H1 (cell line): Measurements from ENCODE around the gene PHYH. TPM values are rescaled to one million over a fixed set of nuclear protein-coding genes. Genes with fewer than 3 reads are reported as not detected.

ENCODE experiments used
- CTCF ChIA-PET: fragments of 300-600 bp; sonication (Branson Sonifier 250); formaldehyde crosslinking; loops from one replicate; lab custom pipeline; 2021; ENCODE audit not compliant: partially characterized antibody; lab: Charles Lee
- POLR2A ChIA-PET: fragments of 300-600 bp; sonication (Branson Sonifier 250); formaldehyde crosslinking; loops from one replicate; lab custom pipeline; 2021; ENCODE audit warnings: inconsistent platforms; ENCODE audit not compliant: partially characterized antibody; lab: Charles Lee
- DNase-seq, 2 experiments: peaks; one replicate each; pipeline versions ENCODE4 v3.0.0 to v3.0.0-alpha.2; 2010 to 2022; ENCODE audit warnings: low spot score in 2 of 2, low read depth in 1 of 2, mixed read lengths in 1 of 2
- FAIRE-seq: peaks from 2 replicates; lab custom pipeline; 2011; peaks lifted over from hg19 to GRCh38; lab: Jason Lieb, UNC
- H2AFZ ChIP-seq: 2 replicates; pipeline ENCODE4 v1.8.1; 2012; ENCODE audit warnings: low read length, inconsistent platforms
- H2AK5ac ChIP-seq: 2 replicates; pipeline ENCODE4 v1.6.1; 2013; ENCODE audit warnings: low read depth, low read length
- H2BK120ac ChIP-seq: replicated peaks from 2 replicates; pipeline ENCODE3; 2013; ENCODE audit warnings: low read depth, low read length, inconsistent platforms
- H2BK12ac ChIP-seq: 2 replicates; pipeline ENCODE4 v1.6.1; 2013; ENCODE audit warnings: low read depth, low read length
- H2BK15ac ChIP-seq: 2 replicates; pipeline ENCODE4 v1.6.1; 2013; ENCODE audit warnings: low read length
- H2BK20ac ChIP-seq: 2 replicates; pipeline ENCODE4 v1.6.1; 2013; ENCODE audit warnings: low read length
- H2BK5ac ChIP-seq: 2 replicates; pipeline ENCODE4 v1.6.1; 2013; ENCODE audit warnings: low read depth, low read length
- H3K14ac ChIP-seq: 2 replicates; pipeline ENCODE4 v1.6.1; 2013; ENCODE audit warnings: inconsistent platforms; ENCODE audit not compliant: insufficient read length
- H3K18ac ChIP-seq: 2 replicates; pipeline ENCODE4 v1.6.1; 2013; ENCODE audit warnings: low read length; ENCODE audit errors: extremely low read depth
- H3K23ac ChIP-seq: 2 replicates; pipeline ENCODE4 v1.6.1; 2013; ENCODE audit warnings: inconsistent platforms; ENCODE audit not compliant: insufficient read length
- H3K23me2 ChIP-seq: 2 replicates; pipeline ENCODE4 v1.6.1; 2013; ENCODE audit warnings: low read depth, low read length
- H3K27ac ChIP-seq: 2 replicates; pipeline ENCODE4 v1.6.1; 2011; ENCODE audit warnings: low read depth, low read length, inconsistent platforms
- H3K27me3 ChIP-seq, 4 experiments: replicated peaks in 1 of 4; 1 replicate in 1 of 4; 2 replicates in 3 of 4; pipeline versions ENCODE4 v1.6.1 to v1.8.1; 2011 to 2013; ENCODE audit warnings: low read length in 3 of 4, mild to moderate bottlenecking in 3 of 4, inconsistent platforms in 2 of 4, mixed read lengths in 2 of 4, moderate library complexity in 1 of 4; ENCODE audit not compliant: control insufficient read depth in 3 of 4, insufficient read depth in 3 of 4; ENCODE audit errors: extremely low read depth in 1 of 4
- H3K36me3 ChIP-seq, 4 experiments: 2 replicates each; pipeline versions ENCODE4 v1.6.1 to v1.8.1; 2011 to 2013; ENCODE audit warnings: mild to moderate bottlenecking in 4 of 4, low read length in 3 of 4, moderate library complexity in 2 of 4, control low read depth in 1 of 4, inconsistent platforms in 1 of 4; ENCODE audit not compliant: insufficient read depth in 4 of 4, control insufficient read depth in 2 of 4
- H3K4ac ChIP-seq: replicated peaks from 2 replicates; pipeline ENCODE3; 2013; ENCODE audit warnings: low read length, low read depth, mixed read lengths, inconsistent platforms; ENCODE audit not compliant: insufficient read length
- H3K4me1 ChIP-seq, 4 experiments: replicated peaks in 1 of 4; 1 replicate in 1 of 4; 2 replicates in 3 of 4; pipeline versions ENCODE4 v1.6.1 to v1.8.1; 2011 to 2013; ENCODE audit warnings: low read length in 3 of 4, inconsistent platforms in 2 of 4, mixed read lengths in 1 of 4; ENCODE audit not compliant: insufficient read depth in 4 of 4, control insufficient read depth in 3 of 4
- H3K4me2 ChIP-seq, 2 experiments: 2 replicates each; pipeline versions ENCODE4 v1.6.1 to v1.8.1; 2011 to 2013; ENCODE audit warnings: low read depth in 2 of 2, low read length in 2 of 2, control low read depth in 1 of 2, inconsistent platforms in 1 of 2, mild to moderate bottlenecking in 1 of 2; ENCODE audit not compliant: insufficient read depth in 1 of 2
- H3K4me3 ChIP-seq, 4 experiments: fragments of 200-600, 300-600 bp in 1 of 4; sonication (generic), shearing (Covaris generic), sonication (Bioruptor Twin) in 1 of 4; 2 replicates each; pipeline versions ENCODE4 v1.5.1 to v1.8.1; 2011 to 2016; ENCODE audit warnings: low read length in 4 of 4, low read depth in 3 of 4, control low read depth in 2 of 4, inconsistent platforms in 2 of 4, mild to moderate bottlenecking in 2 of 4, mixed read lengths in 1 of 4, moderate library complexity in 1 of 4; ENCODE audit not compliant: insufficient read depth in 2 of 4; ENCODE audit errors: extremely low read depth in 1 of 4
- H3K56ac ChIP-seq: replicated peaks from 2 replicates; pipeline ENCODE3; 2013; ENCODE audit warnings: low read depth, mild to moderate bottlenecking, mixed read lengths, low read length, inconsistent platforms; ENCODE audit not compliant: insufficient read length
- H3K79me1 ChIP-seq: 2 replicates; pipeline ENCODE4 v1.6.1; 2013; ENCODE audit warnings: low read depth, low read length, control low read depth
- H3K79me2 ChIP-seq, 2 experiments: 2 replicates each; pipeline versions ENCODE4 v1.6.1 to v1.8.1; 2012 to 2013; ENCODE audit warnings: low read length in 2 of 2, mild to moderate bottlenecking in 2 of 2, inconsistent platforms in 1 of 2; ENCODE audit not compliant: insufficient read depth in 2 of 2, control insufficient read depth in 1 of 2
- H3K9ac ChIP-seq, 4 experiments: replicated peaks in 1 of 4; 1 replicate in 1 of 4; 2 replicates in 3 of 4; pipeline versions ENCODE4 v1.6.1 to v1.8.1; 2011 to 2013; ENCODE audit warnings: low read depth in 3 of 4, low read length in 3 of 4, control low read depth in 2 of 4, mild to moderate bottlenecking in 2 of 4, moderate library complexity in 2 of 4, inconsistent platforms in 1 of 4; ENCODE audit errors: extremely low read depth in 1 of 4
- H3K9me3 ChIP-seq, 2 experiments: 2 replicates each; pipeline versions ENCODE4 v1.6.1 to v1.8.1; 2012 to 2013; ENCODE audit warnings: mild to moderate bottlenecking in 2 of 2, moderate library complexity in 2 of 2, control low read depth in 1 of 2, inconsistent platforms in 1 of 2, low read depth in 1 of 2, low read length in 1 of 2, mixed read lengths in 1 of 2; ENCODE audit not compliant: insufficient read depth in 2 of 2
- H4K20me1 ChIP-seq, 2 experiments: replicated peaks in 1 of 2; 2 replicates each; pipeline versions ENCODE3 to v1.8.1; 2011 to 2013; ENCODE audit warnings: inconsistent platforms in 2 of 2, low read length in 2 of 2, mild to moderate bottlenecking in 1 of 2; ENCODE audit not compliant: insufficient read depth in 2 of 2, control insufficient read depth in 1 of 2
- H4K5ac ChIP-seq: 2 replicates; pipeline ENCODE4 v1.6.1; 2013; ENCODE audit warnings: low read length, low read depth, mixed read lengths, inconsistent platforms; ENCODE audit not compliant: insufficient read length
- H4K8ac ChIP-seq: 2 replicates; pipeline ENCODE4 v1.8.0; 2013; ENCODE audit warnings: mild to moderate bottlenecking, moderate library complexity, low read length, inconsistent platforms; ENCODE audit not compliant: insufficient read depth; ENCODE audit errors: extremely low read depth
- H4K91ac ChIP-seq: replicated peaks from 2 replicates; pipeline ENCODE3; 2013; ENCODE audit warnings: low read length, mixed read lengths, inconsistent platforms; ENCODE audit not compliant: insufficient read length
- BACH1 ChIP-seq: IDR thresholded peaks from 2 replicates; pipeline ENCODE4 v1.6.1; 2012; ENCODE audit warnings: low read length, improper control_type of control experiment
- CHD1 ChIP-seq: IDR thresholded peaks from 2 replicates; pipeline ENCODE4 v1.6.1; 2012; ENCODE audit warnings: low read depth, low read length, improper control_type of control experiment
- KDM1A ChIP-seq: fragments of 200-600, 300-600 bp; sonication (generic); IDR thresholded peaks from 2 replicates; pipeline ENCODE4 v1.7.1; 2016; ENCODE audit warnings: mild to moderate bottlenecking, low read length, borderline replicate concordance
- POU5F1 ChIP-seq: IDR thresholded peaks from 2 replicates; pipeline ENCODE4 v1.6.1; 2011; ENCODE audit warnings: low read depth, mild to moderate bottlenecking, low read length, moderate library complexity
- RAD21 ChIP-seq, 2 experiments: IDR thresholded peaks in 1 of 2; conservative IDR thresholded peaks in 1 of 2; 2 replicates each; pipeline ENCODE4 v1.6.1; 2011; ENCODE audit warnings: low read depth in 2 of 2, low read length in 2 of 2, improper control_type of control experiment in 1 of 2, inconsistent platforms in 1 of 2, mild to moderate bottlenecking in 1 of 2, moderate library complexity in 1 of 2
- RBBP5 ChIP-seq: IDR thresholded peaks from 2 replicates; pipeline ENCODE4 v1.7.1; 2012; ENCODE audit warnings: low read depth, mild to moderate bottlenecking, inconsistent platforms, low read length, moderate library complexity, borderline replicate concordance
- ZNF274 ChIP-seq: IDR thresholded peaks from 2 replicates; pipeline ENCODE4 v1.7.0; 2012; ENCODE audit warnings: low read length, borderline replicate concordance; ENCODE audit errors: extremely low read depth
- WGBS, 2 experiments: shearing (Covaris generic) in 1 of 2; methylation state at CpG; one replicate each; pipeline versions ENCODE4 v1.1.6 to v1.1.7; 2013 to 2015; ENCODE audit warnings: low lambda C conversion rate in 2 of 2, mixed read lengths in 2 of 2, inconsistent platforms in 1 of 2, low coverage in 1 of 2, missing lambda C conversion rate in 1 of 2; ENCODE audit not compliant: insufficient replicate concordance in 2 of 2, insufficient coverage in 1 of 2, insufficient read length in 1 of 2; ENCODE audit errors: extremely low coverage in 1 of 2, missing lambda C conversion rate in 1 of 2; 5-methylcytosine and 5-hydroxymethylcytosine counted together
- polyA plus RNA-seq, 7 experiments: library from polyadenylated mRNA; depleted of rRNA in 3 of 7; stranded (reverse) in 5 of 7; unstranded in 2 of 7; fragments of >200 nt in 5 of 7; fragments of 200-250 nt in 2 of 7; gene quantifications; 1 replicate in 5 of 7; 2 replicates in 1 of 7; 4 replicates in 1 of 7; pipeline versions ENCODE4 v1.2.1 to v1.2.3, GENCODE V29; 2011 to 2013; ENCODE audit warnings: missing spikeins in 2 of 7, mixed read lengths in 2 of 7
- total RNA-seq: library from RNA; stranded (reverse); fragmentation: NEBNext Ultra II Directional; extraction: Animal tissue kit (Norgen Biotek cat#: 25700); gene quantifications from 2 replicates; pipeline ENCODE4 v1.2.1, GENCODE V29; 2021
- TF ChIP-seq, protein P1 (sequence below): IDR thresholded peaks from 2 replicates; pipeline ENCODE4 v1.6.1; 2011; ENCODE audit warnings: low read depth, mild to moderate bottlenecking, low read length; ENCODE audit not compliant: insufficient read depth

The PHYH gene
- total and polyA plus RNA-seq, 2 of the 8 experiments (the other 6 are each of a cell fraction or from before 2014, with no cell fraction given) = 22.0 to 22.7 TPM

DNA sequence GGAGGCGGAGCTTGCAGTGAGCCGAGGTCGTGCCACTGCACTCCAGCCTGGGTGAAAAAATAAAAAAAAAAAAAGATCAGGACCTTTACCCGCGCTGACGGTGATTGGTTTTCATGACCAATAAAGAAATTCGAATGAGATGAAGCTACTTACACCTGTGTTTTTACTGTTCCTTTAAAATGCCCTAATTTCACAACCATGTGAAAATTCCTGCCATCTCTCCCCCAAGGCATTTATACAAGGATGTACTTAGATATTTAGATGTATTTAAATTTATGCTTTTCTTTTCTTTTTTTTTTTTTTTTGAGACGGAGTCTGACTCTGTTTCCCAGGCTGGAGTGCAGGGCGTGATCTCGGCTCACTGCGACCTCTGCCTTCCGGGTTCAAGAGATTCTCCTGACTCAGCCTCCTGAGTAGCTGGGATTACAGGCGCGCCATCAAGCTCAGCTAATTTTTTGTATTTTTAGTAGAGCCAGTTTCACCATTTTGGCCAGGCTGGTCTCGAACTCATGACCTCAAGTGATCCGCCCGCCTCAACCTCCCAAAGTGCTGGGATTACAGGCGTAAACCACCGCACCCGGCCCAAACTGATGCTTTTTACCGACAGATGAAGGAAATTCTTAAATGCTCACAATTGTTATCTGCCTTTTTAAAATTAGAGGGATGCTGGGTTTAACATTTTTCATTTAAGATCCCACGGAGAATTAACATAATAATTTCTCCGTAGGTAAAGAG, 3.1 kb upstream of the PHYH start:
- Histone ChIP-seq H4K8ac (no peak overlapping the region), H2AFZ (no peak overlapping the region), H3K4ac (no peak overlapping the region), H2BK20ac (no peak overlapping the region), H3K4me1 (peaks cover 0 to 6% (median 3%) of the 10 kb centered on the region in 4 experiments; a peak in 5 of 7 replicates), H3K27me3 (no peaks in the 10 kb centered on the region; a peak in 3 of 7 replicates), H3K9ac (no peak overlapping the region), H3K9me3 (no peaks in the 10 kb centered on the region), H3K4me3 (no peak overlapping the region), H3K23me2 (no peaks in the 10 kb centered on the region; the same call in 1 of the 2 replicates), H2BK120ac (no peak overlapping the region), H3K18ac (no peak overlapping the region), H3K36me3 (no peaks in the 10 kb centered on the region), H2BK12ac (no peak overlapping the region), H4K91ac (no peak overlapping the region), H2BK15ac (no peak overlapping the region), H4K20me1 (no peaks in the 10 kb centered on the region), H4K5ac (no peak overlapping the region), H3K79me2 (no peaks in the 10 kb centered on the region), H2BK5ac (no peak overlapping the region), H3K4me2 (no peak overlapping the region; a peak in 1 of 4 replicates), H2AK5ac (no peak overlapping the region), H3K23ac (no peak overlapping the region), H3K27ac (no peak overlapping the region), H3K14ac (no peak overlapping the region), H3K56ac (no peak overlapping the region), H3K79me1 (no peaks in the 10 kb centered on the region)
- DNase-seq = no peak
- WGBS, 2 experiments = 88% methylated on average over 22 of the region's 23 CpGs; no CpG with 5 or more reads in 1 of the 2 experiments
- ChIA-PET CTCF (interaction anchor here (0.6 to 3.2 kb wide), 41 partner anchors 8 to 1698 kb away, joined by 3 to 25 read pairs (median 4); partner anchors contain the start of gene MCM10), POLR2A (interaction anchor here (0.6 to 6.3 kb wide), 19 partner anchors 10 to 203 kb away, joined by 3 to 92 read pairs (median 4); partner anchors contain the start of genes MCM10, OPTN and SEPHS1)
- FAIRE-seq = no peak
- TF ChIP-seq POU5F1 (no peak), KDM1A (no peak), CHD1 (no peak), BACH1 (no peak), RAD21 (IDR thresholded peaks at IDR 0.05 in 1 of 2, conservative IDR thresholded peaks at IDR 0.05 in 1 of 2; ENCODE audit: low read depth in 2 of 2, low read length in 2 of 2) (no peak), ZNF274 (no peak), RBBP5 (no peak)
- TF ChIP-seq, protein P1, sequence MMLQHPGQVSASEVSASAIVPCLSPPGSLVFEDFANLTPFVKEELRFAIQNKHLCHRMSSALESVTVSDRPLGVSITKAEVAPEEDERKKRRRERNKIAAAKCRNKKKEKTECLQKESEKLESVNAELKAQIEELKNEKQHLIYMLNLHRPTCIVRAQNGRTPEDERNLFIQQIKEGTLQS = no peak
